GM18868 (cell line): Measurements from ENCODE around the gene SUCO.
A peak's percentile ranks its signal among the peaks of the same experiment; 100 is the strongest.
"Not testable (repeated sequence)": the region's sequence is repeated elsewhere in the genome, so short reads cannot be mapped to it uniquely, and the experiment has no call there.

Source experiments
- ATAC-seq: cut with Tn5 transposase; IDR thresholded peaks from one replicate; pipeline ENCODE4 v1.9.1; 2021; ENCODE audit warnings: mild to moderate bottlenecking, moderate library complexity; ENCODE audit not compliant: unreplicated experiment

SUCO gene, protein sequence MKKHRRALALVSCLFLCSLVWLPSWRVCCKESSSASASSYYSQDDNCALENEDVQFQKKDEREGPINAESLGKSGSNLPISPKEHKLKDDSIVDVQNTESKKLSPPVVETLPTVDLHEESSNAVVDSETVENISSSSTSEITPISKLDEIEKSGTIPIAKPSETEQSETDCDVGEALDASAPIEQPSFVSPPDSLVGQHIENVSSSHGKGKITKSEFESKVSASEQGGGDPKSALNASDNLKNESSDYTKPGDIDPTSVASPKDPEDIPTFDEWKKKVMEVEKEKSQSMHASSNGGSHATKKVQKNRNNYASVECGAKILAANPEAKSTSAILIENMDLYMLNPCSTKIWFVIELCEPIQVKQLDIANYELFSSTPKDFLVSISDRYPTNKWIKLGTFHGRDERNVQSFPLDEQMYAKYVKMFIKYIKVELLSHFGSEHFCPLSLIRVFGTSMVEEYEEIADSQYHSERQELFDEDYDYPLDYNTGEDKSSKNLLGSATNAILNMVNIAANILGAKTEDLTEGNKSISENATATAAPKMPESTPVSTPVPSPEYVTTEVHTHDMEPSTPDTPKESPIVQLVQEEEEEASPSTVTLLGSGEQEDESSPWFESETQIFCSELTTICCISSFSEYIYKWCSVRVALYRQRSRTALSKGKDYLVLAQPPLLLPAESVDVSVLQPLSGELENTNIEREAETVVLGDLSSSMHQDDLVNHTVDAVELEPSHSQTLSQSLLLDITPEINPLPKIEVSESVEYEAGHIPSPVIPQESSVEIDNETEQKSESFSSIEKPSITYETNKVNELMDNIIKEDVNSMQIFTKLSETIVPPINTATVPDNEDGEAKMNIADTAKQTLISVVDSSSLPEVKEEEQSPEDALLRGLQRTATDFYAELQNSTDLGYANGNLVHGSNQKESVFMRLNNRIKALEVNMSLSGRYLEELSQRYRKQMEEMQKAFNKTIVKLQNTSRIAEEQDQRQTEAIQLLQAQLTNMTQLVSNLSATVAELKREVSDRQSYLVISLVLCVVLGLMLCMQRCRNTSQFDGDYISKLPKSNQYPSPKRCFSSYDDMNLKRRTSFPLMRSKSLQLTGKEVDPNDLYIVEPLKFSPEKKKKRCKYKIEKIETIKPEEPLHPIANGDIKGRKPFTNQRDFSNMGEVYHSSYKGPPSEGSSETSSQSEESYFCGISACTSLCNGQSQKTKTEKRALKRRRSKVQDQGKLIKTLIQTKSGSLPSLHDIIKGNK (N-terminal part only)

DNA sequence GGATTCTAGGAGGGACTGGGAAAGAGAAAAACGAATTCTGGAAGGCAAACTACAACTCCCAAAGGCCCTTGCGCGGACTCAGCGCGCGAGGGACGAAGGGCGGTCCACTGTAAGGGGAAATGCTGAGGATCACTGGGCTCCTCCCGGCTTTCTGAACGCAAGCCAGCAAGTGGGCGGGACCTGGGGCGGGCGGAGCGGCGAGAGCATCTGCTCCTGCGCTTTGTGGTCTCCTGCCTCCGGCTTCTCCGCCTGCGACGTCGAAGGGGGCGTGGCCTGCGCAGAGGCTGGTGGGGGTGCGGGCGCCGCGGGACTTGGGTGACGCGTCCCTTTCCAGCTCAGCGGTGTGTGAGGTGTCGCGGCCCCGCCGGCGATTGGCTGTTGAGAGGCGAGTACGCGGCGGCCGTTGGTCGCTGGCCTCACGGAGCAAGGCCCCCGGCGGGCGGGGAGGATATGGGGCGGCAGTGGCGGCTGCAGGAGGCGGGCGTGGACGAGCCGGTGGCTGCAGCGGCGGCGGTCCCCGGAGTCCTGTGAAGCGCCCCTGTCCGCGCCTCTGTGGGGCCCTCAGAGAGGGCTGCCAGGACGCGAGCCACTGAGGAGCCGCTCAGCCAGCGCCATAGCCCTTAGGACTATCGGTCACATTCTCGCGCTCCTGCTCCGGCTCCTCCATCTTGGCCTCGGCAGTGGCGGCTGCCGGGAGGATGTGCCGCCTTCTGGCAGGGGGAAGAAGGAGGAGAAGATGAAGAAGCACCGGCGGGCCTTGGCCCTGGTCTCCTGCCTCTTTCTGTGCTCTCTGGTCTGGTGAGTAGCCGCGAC, at the start of gene SUCO:
SUCO (plus strand) TSS at position 451 of the 813 bp plus-strand sequence; CDS start at position 737, 286 bp downstream.
- peak; percentile 79 for ATAC-seq

DNA sequence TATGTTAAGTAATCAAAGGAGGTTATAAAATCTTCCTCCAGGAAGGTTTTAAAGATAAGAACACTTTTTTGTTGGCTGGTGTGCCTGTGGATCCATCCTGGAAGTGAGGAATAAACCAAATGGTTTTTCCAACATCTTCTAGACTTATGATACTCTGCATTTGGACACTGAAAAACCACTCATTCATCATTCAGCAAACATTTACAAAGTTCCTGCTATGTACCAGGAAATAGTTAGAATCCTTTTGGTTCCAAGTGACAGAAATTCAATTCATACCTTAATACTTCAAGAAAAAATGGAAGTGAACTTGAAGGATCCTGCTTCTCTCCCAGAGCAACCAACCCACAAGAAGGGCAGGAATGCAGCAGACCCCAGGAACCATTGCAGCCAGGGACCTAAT, 49.5 kb upstream of the SUCO start:
- no peak for ATAC-seq

DNA sequence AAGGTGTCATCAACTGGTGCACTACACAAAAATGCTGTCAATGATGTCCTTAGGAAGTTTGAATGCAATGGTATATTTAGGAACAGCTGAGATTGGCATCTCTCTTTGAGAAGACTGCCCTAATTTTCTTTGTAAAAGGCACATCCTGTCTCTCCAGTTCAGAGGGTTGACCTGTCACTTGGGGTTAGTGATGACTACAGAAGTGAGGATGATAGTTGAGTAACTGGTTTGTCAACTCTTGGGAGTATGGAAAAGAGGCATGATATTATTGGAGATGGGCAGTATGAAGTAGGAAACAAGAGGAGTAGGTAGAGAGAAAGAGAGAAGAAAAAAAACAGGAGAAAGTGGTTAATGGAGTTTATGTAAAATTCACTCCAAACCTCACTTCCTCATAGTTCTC, 48.7 kb upstream of the SUCO start:
- no peak for ATAC-seq

DNA sequence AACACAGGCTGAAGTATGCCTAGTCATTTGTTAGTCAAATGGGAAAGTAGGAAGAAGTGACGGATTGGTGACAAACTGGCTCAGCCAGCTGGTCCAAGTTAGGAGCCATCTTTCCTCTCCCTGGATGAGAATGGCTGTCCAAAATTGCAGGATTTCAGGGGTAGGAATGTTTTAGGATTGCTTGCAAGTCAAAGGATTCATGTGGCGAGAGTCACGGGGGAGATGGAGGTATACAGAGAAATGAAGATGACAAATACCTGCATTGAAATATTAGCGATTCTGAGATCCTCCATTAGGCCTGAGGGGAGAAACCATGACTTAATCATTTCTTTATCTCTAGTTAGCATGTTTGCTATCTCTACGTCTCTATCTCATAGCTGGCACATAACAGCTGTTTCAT, 47.3 kb upstream of the SUCO start:
- ATAC-seq: no peak

DNA sequence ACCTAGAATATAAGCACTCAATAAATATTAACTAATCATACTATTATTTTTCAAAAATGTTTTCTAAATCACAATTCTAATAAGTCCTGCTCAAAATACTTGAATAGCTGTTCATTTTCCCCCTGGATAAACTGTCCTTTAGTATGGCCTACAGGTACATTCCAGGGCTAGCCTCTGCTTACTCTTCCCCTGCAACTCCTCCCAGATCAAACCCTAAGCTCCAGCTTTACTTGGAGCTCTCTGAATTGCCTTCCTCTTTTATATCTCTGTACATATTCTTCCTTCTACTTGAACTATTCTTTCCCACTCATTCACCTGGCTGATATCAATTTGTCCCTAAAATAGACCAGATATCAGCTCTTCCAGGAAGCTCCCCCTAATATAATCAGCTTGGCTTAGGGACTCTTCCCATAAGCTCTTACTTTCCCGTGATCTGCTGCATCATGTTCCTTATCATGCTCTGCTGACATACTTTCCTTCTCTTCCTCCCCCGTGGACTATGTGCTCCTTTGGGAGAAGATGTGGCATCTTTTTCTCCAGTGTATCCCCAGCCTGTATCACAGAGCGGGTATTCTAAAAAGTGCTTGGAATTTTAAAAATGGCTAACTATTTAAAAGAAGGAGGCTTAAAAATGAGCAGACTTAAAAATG, 46.0 kb upstream of the SUCO start:
- ATAC-seq: no peak

DNA sequence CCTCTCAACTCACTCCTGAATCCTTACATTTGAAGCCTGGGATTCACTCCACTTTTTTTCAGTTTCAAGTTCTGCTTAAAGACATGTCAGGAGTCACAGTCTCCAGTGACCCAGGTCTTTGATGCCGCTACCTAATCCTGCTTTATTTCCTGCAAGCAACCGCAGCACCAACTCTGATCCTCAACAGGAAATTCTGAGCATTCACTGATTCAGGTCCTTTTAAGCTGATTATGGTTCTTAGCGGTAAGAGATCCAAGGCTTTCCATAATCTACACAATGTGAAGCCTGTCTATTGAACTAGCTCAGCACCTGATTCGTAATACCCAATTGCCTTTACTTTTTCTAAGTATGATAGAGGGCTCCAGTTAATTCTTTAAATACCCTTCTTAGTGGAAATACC, 45.4 kb upstream of the SUCO start:
- no peak for ATAC-seq

DNA sequence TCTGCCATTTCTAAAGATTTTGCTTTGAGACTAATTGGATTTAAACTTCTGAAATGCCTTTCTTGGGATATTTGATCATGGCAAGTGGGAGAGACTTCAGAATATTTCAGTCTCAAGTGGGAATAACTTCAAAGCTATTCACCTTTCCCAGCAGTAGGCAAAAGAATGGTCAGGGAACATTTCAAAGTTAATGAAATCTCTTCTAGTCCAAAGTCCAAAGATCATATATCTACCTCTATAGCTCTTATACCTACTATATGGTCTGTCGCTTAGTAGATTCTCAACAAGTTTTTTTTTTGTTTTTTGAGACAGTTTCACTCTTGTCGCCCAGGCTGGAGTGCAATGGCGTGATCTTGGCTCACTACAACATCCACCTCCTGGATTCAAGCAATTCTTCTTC, 44.6 kb upstream of the SUCO start:
- no peak for ATAC-seq

DNA sequence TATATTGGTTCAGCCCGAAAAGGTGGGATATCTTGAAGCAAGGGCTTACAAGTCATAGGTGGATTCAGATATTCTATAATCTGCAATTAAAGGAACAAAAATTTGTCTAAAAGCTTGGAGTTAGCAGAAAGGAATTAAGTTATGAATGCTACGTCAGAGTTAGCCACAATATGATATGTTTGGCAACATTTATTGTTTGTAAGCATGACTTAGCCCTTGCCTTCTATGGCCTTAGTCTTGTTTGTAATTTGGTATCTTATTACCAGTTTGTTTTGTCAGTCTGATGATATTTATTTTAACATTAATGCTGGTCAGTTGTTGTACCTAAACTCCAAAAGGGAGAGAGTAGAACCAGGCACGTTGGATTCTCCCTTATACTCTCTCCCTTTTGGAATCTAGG, 43.1 kb upstream of the SUCO start:
- no peak for ATAC-seq

DNA sequence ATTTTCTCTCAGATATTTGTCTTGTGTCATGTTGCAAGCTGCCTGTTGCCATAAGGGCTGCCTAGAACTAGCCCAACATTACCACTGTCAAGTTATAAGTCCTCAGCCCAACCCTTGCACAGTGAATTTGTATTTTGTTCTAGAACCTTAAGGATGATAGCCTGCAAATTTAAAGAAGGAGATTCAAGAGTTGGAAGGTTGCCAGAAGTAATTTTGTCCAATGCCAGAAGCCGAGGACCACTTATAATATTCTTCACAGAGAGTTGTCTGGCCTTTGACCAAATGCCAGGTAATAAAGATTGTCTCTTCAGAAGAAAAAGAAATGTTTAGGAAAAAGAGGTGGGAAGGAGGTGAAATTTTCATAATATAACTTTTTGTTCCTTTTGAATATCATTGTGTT, 40.5 kb upstream of the SUCO start:
- no peak for ATAC-seq

DNA sequence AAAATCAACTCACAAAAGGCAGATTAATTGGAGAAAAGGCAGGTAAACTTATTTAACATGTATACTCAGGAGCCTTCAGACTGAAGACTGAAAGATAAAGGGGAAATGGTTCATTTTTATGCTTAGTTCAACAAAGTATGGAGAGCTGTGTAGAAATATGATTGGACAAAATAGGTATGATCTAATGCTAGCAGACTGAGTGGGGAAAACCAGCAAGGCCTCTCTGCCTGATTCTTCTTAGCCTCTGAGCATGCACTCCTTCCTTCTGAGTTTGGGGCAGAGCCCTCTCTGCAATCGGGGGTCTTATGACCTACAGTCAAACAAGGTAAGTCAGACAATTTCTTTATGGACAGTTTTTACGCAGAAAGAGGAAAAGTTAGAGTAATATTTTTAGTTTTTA, 38.8 kb upstream of the SUCO start:
- no peak for ATAC-seq

DNA sequence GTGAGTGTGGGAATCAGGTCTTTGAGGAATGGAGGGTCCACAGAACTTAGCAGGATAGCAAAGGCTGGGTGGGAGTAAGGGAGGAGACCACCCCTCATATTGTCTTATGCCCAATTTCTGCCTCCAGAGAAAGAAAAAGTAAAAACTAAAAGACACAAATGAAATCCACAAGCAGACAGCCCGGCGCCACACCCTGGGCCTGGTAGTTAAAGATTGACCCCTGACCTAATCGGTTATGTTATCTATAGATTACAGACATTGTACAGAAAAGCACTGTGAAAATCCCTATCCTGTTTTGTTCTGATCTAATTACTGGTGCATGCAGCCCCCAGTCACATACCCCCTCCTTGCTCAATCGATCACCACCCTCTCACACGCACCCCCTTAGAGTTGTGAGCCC, 36.8 kb upstream of the SUCO start:
- not testable (repeated sequence) for ATAC-seq

DNA sequence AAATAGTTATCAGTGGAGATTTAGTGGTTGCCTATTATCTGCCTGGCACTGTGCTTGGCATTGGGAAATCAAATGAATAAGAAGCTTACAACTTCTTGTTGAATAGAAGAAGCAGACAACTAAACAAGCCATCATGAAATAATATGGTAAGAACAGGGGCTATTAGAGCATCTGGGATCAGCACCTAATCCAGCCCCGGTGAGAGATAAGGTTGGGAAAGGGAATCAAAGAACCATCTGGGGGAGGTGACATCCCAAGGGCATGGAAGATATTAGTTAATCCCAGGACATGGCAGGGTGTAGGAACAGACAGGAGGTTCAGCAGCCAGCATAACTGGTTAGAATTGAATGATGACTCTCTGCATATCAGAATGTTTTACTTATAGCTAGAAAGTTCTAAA, 36.3 kb upstream of the SUCO start:
- no peak for ATAC-seq

DNA sequence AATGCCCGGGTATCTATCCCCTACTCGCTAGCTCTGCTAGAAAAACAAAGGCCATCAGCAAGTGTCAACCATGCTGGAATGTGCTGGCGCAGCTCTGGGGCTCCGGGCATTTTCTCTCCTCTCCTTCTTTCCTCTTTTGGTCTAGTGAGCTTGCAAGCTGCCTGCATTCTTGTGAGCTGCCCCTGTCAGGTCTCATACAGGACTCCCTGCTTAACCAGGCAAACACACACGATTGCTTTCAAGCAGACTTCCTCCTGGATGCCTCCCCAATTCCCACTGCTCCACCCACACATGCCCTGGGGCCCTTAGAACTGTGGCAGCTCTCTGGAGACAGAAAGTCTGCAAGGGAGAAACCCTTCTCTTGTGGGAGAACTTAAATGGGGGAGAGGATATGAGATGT, 35.7 kb upstream of the SUCO start:
- ATAC-seq: no peak

DNA sequence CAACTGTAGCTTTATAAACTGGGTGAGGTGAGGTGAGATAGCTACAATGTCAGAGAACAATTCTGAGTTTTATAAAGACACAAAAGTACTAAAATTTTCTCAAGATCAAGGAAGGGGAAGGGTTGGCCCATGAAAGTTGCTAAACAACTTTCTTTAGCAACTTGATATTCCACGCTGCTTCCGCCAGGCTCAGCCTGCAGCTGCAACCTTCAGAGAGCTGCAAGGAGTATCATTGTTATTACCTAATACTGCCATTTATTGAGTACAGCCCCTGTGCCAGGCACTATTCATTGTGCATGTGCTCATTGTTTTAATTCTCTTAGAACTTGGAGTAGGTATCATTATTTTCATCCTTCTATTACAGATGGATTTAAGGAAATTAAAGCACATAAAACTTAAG, 34.1 kb upstream of the SUCO start:
- no peak for ATAC-seq

DNA sequence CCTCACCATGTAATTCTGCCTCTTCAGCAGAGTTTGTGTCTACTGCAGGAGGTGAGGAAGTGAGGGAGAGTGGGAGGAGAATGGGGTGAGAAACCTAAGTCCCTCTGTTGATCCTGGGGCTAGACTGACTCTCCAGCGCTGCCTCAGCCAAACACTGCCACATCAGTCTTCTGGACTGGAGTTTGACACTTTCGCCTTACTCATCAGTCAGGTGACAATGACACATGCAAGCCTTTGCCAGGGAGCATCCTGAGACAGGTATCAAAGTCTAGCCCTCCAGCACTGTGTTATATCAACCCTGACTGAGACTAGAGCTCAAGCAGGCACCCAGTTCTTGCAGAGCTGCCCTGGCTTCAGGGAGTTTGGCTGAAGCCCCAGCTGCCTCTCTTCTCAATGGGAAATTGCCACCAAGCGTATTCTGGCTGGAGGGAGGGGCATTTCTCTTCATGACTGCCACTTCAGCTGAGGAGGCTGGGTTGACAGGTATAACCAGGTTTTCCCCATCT, 33.3 kb upstream of the SUCO start:
- no peak for ATAC-seq

DNA sequence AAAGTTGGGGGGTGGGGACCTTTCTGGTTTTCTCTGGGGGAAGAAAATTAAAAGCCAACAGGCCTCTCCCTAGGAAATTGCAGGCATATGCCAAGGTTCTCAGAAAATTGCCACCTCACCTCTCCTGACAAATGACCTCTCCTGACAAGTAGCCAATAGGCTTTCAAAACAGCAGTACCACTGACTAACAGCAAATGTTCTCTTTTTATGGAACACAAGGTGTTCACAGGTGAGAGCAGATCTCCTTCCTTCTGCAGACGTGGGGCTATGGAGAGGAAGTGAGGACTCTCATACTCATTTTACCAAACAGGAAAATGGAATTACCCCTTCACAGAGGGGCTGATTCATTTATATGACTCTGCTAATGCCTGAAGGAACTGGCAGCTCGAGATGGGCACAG, 32.7 kb upstream of the SUCO start:
- no peak for ATAC-seq

DNA sequence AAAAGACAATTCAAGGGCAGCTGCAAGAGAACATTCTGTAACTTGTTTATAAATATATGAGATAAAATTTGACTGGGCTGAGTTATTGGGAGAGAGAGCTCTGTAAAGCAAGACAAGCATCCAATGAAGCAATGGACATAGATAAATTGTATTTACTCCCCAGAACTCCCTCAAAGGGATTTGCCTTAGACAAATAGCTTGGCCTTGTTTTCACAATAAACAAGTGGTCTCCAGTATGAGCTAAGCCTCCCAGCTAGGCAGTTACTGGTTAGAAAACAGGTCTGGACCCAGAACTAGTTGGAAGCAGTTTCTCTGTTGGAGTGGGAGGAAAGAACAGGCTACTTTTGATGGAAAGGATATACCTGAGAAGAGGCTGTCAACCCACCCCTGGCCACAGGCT, 25.2 kb upstream of the SUCO start:
- ATAC-seq: no peak

DNA sequence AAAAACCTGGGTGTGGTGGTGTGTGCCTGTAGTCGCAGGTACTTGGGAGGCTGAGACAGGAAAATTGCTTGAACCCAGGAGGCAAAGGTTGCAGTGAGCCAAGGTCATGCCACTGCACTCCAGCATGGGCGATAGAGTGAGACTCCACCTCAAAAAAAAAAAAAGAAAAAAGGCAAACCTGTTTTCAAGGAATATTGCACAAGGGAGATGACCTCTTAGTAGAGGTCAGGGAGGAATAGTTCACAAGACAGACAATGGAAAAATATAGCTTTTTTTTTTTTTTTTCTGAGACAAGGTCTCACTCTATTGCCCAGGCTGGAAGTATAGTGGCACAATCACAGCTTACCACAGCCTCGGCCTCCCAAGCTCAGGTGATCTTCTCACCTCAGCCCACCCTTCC, 22.5 kb upstream of the SUCO start:
- no peak for ATAC-seq

DNA sequence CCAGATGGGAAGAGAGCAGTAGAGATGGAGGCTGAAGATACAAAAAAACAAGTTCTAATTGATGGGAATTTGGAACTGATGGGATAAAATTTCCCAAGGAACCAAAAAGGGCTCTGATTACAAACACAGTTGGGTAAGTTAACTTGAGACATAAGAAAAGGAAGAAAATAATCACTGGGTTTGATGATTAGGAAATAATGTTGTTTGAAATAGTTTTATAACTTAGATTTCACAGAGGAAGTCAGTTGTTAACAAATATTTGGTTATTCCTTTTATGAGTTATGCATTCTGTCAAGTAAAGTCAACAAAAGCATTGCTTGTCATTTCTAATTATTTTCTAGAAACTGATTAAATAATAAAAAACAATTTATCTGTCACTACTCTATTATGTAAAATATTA, 20.4 kb upstream of the SUCO start:
- ATAC-seq: no peak

DNA sequence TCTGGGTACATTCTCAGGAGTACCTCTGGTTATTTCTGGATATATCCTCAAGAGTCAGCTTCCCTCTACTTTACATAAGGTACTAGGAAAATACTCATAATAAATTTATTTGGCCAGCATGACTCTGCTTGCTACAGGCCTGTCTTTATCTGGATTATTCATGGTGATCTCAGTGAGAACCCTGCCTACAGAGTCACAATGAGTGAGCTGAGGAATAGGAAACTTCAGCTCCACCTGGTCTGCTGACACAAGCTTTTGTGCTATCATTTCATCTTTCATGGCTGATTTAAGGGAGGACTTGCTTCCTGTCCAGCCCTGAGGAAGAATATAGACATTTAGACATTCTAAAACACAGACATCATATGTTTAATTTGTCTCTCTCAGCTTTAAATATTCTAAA, 19.5 kb upstream of the SUCO start:
- no peak for ATAC-seq
